Subcutaneous adipose tissue (tissue), 4 donors: ENCODE results near the gene FXYD4. TPM values are rescaled to one million over a fixed set of nuclear protein-coding genes. Genes with fewer than 3 reads are reported as not detected.

Experiments
- total RNA-seq, 4 donors: library from RNA; depleted of rRNA; stranded (reverse); fragments of >200 nt; gene quantifications; one replicate each; pipeline ENCODE4 v1.1.0, GENCODE V29; 2016
- TF ChIP-seq, protein P1 (sequence below): fragments of 450-650 bp; IDR thresholded peaks from one replicate; pipeline ENCODE4 v1.5.1; 2016; ENCODE audit warnings: low read depth, mild to moderate bottlenecking, control low read depth, antibody characterized with exemption, moderate library complexity

FXYD4 gene
- total RNA-seq, 4 donors from 2014 or later, result not detected

DNA sequence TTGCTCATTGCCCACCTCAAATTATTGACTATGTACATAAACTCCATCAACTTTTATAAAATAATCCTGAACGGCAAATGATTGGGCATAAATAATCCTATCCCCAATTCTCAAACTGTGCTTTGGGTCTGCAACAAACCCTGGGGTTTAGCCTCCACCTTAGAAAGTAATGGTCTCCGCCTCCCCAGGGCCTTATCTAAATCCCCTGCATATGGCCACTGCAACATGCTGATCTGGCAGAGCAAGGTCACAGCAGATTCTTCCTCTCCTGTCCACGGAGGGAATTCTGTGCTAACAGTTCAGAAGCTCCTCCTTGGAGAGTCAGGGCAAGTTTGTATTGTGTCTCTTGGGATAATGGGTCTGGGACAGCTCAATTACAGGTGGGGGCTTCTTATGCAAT lies 18.4 kb downstream of the FXYD4 start:
- TF ChIP-seq, protein P1, sequence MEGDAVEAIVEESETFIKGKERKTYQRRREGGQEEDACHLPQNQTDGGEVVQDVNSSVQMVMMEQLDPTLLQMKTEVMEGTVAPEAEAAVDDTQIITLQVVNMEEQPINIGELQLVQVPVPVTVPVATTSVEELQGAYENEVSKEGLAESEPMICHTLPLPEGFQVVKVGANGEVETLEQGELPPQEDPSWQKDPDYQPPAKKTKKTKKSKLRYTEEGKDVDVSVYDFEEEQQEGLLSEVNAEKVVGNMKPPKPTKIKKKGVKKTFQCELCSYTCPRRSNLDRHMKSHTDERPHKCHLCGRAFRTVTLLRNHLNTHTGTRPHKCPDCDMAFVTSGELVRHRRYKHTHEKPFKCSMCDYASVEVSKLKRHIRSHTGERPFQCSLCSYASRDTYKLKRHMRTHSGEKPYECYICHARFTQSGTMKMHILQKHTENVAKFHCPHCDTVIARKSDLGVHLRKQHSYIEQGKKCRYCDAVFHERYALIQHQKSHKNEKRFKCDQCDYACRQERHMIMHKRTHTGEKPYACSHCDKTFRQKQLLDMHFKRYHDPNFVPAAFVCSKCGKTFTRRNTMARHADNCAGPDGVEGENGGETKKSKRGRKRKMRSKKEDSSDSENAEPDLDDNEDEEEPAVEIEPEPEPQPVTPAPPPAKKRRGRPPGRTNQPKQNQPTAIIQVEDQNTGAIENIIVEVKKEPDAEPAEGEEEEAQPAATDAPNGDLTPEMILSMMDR, result no peak

- TF ChIP-seq, protein P1, result no peak
Observed at GRCh38 chr10:43390333-43390732, 18.9 kb downstream of the FXYD4 start.

- TF ChIP-seq, protein P1, result no peak
Observed at GRCh38 chr10:43390759-43391158, 19.3 kb downstream of the FXYD4 start.

DNA sequence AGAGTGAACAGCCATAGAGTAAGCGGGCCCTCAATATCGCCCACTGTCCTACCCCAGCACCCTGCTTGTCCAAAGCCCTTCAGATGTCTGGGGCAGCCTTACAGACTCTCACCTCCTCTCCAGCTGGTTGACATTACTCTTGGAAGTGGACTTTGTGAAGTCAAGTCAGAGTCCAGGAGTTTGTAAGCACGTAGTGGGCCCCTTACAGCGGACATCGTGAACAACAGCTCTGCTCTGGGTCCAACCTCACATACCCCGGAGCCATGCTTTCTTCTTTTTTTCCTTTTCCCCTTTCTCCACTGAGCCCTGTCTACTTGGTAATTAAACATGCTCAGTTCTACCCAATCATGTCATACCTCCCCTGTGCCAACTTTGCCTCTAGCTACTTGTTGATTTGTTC lies 20.1 kb downstream of the FXYD4 start:
- TF ChIP-seq, protein P1, result no peak

DNA sequence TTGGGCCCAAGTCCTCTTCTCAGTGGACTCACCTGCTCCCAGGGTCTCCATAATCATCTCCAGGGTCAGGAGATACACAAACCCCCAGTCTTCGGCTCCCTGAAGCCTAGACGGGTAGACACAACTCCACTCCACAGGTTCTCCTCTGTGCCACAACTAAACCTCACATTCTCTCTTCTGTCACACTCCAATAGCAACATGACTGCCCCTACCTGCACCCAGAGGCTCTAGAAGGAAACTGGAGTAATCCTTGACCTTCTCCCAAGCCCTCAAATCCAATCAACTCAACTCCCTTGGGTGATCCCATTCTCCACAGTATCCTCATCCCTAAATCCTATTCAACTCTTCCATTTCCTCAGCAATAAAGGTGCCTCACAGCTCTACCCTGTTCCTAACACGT lies 21.3 kb downstream of the FXYD4 start:
- TF ChIP-seq, protein P1, result no peak

DNA sequence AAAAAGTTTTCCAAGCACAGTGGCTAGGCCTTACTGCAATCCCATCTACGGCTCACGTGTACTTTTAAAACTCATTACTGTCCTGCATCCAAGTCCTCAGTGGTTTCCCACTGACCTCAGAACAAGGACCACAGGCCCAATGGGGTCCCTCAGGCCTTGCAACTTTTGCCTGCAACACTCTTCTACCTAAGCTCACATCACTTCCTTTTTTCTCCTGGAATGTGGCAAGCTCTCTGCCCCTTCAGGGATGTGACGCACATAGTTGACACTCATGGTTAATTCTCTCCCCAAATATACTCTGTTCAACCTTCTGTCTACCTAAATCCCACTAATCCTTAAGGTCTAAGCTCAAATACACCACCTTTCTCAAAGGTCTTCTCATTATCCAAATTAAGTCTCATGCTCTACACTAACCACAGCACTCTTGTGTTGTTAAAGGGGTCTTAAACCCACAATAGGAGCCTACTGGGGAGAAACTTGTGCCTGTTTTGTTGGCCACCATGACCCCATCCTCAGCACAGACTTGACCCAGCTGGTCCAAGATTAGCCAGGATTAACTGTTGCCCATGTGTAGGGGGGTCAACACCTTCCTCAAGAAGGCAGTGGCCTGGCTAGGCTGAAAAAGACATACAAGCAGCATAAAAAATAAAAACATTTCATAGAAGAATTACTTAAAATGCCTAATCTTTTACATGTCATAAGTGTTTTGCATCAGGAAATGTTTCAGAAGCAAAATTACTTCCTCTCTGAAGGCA lies 22.3 kb downstream of the FXYD4 start:
- TF ChIP-seq, protein P1, result no peak

- TF ChIP-seq, protein P1, result no peak
Observed at GRCh38 chr10:43394868-43395267, 23.4 kb downstream of the FXYD4 start.
